Muscle layer of colon (tissue), 2 donors: ENCODE results near the gene PRELID1.

Experiments used
- H3K27ac ChIP-seq: one replicate; pipeline ENCODE4 v1.7.0; 2013; ENCODE audit warnings: low read depth, mild to moderate bottlenecking, low read length, moderate library complexity
- H3K27me3 ChIP-seq, 2 donors: one replicate each; pipeline ENCODE4 v1.7.0; 2013; ENCODE audit warnings: low read length in 2 of 2, mild to moderate bottlenecking in 2 of 2; ENCODE audit not compliant: insufficient read depth in 2 of 2, control insufficient read depth in 1 of 2
- H3K36me3 ChIP-seq: one replicate; pipeline ENCODE4 v1.7.0; 2013; ENCODE audit warnings: mild to moderate bottlenecking, low read length; ENCODE audit not compliant: insufficient read depth
- H3K4me1 ChIP-seq: one replicate; pipeline ENCODE4 v1.7.0; 2013; ENCODE audit warnings: mild to moderate bottlenecking, low read length; ENCODE audit not compliant: insufficient read depth
- H3K4me3 ChIP-seq, 2 donors: one replicate each; pipeline ENCODE4 v1.7.0; 2013; ENCODE audit warnings: low read length in 2 of 2, low read depth in 1 of 2, mild to moderate bottlenecking in 1 of 2, moderate library complexity in 1 of 2
- H3K9ac ChIP-seq: one replicate; pipeline ENCODE4 v1.7.0; 2013; ENCODE audit warnings: low read length
- H3K9me3 ChIP-seq: one replicate; pipeline ENCODE4 v1.7.0; 2013; ENCODE audit warnings: mild to moderate bottlenecking, low read length
- donor health status: abdominal sarcoma.
- donor health status: Adenocarcinoma of cecum.

Gene PRELID1

DNA sequence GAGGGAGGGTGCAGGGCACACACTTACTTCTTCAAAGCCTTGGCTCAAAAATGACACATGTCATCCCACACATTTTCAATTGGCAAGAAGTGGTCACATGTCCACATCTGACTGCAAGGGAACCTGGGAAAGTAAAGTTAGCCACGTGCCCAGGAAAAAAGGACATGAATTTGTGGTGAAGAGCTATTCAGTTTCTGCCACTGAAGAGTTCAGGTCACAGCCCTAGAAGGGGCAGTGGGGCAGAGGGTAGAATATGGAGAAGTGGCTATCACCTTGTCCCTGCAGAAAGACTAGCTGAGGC lies 52.2 kb downstream of the PRELID1 start:
- Histone ChIP-seq H3K9me3 (no peaks in the 10 kb centered on the region), H3K9ac (no peak overlapping the region), H3K36me3 (no peaks in the 10 kb centered on the region), H3K27me3 (peaks cover 0 to 8% of the 10 kb centered on the region in 2 donors), H3K27ac (no peak overlapping the region), H3K4me3 (no peak overlapping the region), H3K4me1 (peaks cover 2% of the 10 kb centered on the region)
